ENCODE measurements around the gene MIF.
"Not testable (repeated sequence)": the region's sequence is repeated elsewhere in the genome, so short reads cannot be mapped to it uniquely, and the experiment has no call there.

The MIF gene

DNA sequence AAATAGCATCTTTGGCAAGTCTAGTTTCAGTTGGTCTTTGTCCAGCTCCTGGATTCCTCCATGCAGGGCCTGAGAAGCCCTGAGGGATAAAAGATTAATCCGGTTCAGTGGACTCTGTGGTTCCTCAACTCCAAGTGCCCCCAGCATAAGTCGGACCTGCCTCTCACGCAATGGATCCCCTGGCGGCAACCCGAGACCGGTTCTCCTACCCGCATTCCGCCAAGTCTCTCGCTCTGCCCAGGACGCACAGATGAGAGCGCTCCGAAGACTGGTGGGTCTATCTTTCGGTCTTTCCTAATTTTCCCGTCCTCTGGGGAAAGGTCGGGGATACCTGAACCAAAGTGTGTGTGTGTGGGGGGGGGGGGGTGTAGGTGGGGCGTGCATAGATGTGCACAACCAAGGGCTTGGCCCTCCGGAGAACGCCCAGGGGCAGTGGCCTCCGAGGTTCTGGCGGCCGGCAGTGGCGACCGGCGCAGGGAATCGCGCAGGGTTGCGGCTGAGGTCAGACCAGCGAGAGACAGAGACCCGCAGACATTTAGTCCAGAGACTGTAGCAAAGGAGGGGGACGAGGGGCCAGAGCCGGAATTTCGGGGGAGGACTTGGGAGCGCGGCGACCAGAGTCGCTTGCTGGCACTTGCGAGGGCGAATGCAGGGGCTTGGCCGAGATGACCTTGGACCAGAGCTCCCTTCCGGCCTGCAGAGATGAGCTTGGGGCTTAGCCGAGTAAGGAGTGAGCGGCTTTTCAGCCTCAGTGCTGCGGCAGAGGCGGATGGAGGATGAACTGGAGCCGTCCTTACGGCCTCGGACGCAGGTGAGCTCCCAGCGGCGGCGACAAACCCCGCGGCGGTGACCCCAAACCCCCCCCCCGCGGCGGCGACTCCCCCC lies 37.2 kb upstream of the MIF start:
- Histone ChIP-seq H3K27me3 (ENCODE audit: insufficient read depth, poor library complexity, severe bottlenecking) (no peaks in the 10 kb centered on the region), H3K4me1 (ENCODE audit: insufficient read depth, poor library complexity, severe bottlenecking) (peaks cover 4% of the 10 kb centered on the region), H3K4me3 (ENCODE audit: severe bottlenecking) (peak overlapping the region; percentile 39), H3K9me3 (ENCODE audit: severe bottlenecking) (no peaks in the 10 kb centered on the region), H3K27ac (ENCODE audit: poor library complexity, severe bottlenecking) (peak overlapping the region; percentile 64), H3K36me3 (ENCODE audit: low read depth) (no peaks in the 10 kb centered on the region)
- TF ChIP-seq, protein P1, sequence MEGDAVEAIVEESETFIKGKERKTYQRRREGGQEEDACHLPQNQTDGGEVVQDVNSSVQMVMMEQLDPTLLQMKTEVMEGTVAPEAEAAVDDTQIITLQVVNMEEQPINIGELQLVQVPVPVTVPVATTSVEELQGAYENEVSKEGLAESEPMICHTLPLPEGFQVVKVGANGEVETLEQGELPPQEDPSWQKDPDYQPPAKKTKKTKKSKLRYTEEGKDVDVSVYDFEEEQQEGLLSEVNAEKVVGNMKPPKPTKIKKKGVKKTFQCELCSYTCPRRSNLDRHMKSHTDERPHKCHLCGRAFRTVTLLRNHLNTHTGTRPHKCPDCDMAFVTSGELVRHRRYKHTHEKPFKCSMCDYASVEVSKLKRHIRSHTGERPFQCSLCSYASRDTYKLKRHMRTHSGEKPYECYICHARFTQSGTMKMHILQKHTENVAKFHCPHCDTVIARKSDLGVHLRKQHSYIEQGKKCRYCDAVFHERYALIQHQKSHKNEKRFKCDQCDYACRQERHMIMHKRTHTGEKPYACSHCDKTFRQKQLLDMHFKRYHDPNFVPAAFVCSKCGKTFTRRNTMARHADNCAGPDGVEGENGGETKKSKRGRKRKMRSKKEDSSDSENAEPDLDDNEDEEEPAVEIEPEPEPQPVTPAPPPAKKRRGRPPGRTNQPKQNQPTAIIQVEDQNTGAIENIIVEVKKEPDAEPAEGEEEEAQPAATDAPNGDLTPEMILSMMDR (IDR thresholded peaks at IDR 0.05; ENCODE audit: poor library complexity, severe bottlenecking) = no peak
- DNase-seq (ENCODE audit: low spot score) = no peak
- peak; percentile 60 for ATAC-seq (ENCODE audit: low read depth)

DNA sequence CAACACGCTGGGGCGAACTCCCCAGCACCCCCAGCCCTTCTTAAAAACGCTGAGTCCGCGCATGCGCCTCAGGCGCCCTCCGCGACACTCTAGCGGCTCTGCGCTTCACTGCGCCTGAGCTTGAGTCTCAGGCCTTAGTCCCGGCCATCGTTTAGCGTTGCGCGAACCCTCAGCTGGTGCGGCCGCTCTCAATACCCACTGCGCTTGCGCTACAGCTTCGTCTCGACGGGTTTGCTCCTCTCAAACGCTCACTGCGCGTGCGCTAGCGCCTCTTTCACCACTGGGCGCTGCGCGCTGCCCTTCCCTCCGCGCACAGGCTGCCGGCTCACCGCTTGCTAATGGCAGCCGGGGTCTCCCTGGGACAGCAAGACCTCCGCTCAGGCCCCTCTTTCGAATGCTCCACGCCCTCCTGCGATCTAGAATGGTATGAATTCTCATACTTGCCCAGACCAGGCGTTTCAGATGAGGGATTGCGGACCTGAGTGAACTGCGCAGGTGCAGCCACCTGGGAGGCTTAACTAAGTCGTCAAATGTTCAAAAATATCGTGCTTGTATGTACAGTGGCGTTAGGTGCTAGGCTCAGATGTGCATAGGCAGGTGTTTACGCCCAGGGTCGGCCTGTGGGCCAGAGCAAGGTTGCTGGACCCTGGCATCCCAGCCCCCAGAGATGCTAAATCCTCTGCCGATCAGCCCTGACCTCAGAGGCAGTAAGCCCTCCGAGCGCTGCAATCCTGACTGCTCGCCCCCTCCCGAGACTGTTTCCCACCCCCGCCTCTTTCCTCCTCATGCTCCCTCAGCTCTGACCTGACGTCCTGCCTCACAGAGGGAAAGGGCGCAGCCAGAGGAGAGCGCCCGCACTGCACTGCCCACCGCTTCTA lies 36.3 kb upstream of the MIF start, which contains the start of gene SLC2A11:
Gene SLC2A11, plus strand, starts transcription at position 270 of the 878 bp plus-strand sequence. Its CDS starts 125 bp downstream, at position 395.
- no peaks in the 10 kb centered on the region for H3K9me3 ChIP-seq (ENCODE audit: severe bottlenecking)
- H3K4me1 ChIP-seq (ENCODE audit: insufficient read depth, poor library complexity, severe bottlenecking) = peaks cover 4% of the 10 kb centered on the region
- H3K36me3 ChIP-seq (ENCODE audit: low read depth) = no peaks in the 10 kb centered on the region
- ATAC-seq (ENCODE audit: low read depth) (peak; percentile 91), DNase-seq (ENCODE audit: low spot score) (peak; percentile 96)
- TF ChIP-seq, protein P1 (IDR thresholded peaks at IDR 0.05; ENCODE audit: poor library complexity, severe bottlenecking) = no peak
- no peaks in the 10 kb centered on the region for H3K27me3 ChIP-seq (ENCODE audit: insufficient read depth, poor library complexity, severe bottlenecking)
- H3K27ac ChIP-seq (ENCODE audit: poor library complexity, severe bottlenecking) = peak within 1 kb of the TSS; percentile 64
- peak within 1 kb of the TSS; percentile 39 for H3K4me3 ChIP-seq (ENCODE audit: severe bottlenecking)

DNA sequence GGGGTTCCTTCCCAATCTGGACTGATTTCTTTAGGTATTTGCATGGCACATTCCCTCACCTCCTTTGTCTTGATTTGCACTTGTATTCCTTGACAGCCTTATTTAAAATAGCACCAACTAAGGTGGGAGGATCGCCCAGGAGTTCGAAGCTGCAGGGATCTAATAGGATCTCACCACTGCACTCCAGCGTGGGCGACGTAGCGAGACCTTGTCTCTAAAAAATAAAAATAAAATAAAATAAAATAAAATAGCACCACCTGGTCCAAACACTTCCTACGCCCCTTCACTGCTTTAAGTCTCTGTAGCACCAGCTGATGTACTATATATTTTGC lies 35.7 kb upstream of the MIF start:
- Histone ChIP-seq H3K9me3 (ENCODE audit: severe bottlenecking) (no peaks in the 10 kb centered on the region), H3K27ac (ENCODE audit: poor library complexity, severe bottlenecking) (no peak overlapping the region), H3K4me1 (ENCODE audit: insufficient read depth, poor library complexity, severe bottlenecking) (peaks cover 4% of the 10 kb centered on the region), H3K36me3 (ENCODE audit: low read depth) (no peaks in the 10 kb centered on the region), H3K4me3 (ENCODE audit: severe bottlenecking) (peak overlapping the region; percentile 39), H3K27me3 (ENCODE audit: insufficient read depth, poor library complexity, severe bottlenecking) (no peaks in the 10 kb centered on the region)
- ATAC-seq (ENCODE audit: low read depth) = no peak
- no peak for DNase-seq (ENCODE audit: low spot score)
- TF ChIP-seq, protein P1 (IDR thresholded peaks at IDR 0.05; ENCODE audit: poor library complexity, severe bottlenecking) = peak; percentile 14

DNA sequence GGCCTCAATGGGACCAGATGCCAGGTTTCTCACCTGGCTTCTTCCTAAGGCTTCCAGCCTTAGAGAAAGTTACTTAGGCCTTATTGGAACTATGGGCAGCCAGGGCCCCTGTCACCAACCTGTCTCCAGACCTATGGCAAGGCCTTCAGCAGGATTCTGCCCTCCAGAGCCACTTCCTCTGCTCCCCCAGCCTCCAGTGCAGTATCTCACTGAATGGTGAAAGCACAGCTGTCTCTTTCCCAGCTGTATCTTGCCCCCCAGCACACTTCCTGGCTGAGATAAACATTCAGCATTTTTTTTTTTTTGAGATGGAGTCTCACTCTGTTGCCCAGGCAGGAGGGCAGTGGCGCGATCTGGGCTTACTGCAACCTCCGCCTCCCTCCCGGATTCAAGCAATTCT lies 35.0 kb upstream of the MIF start:
- DNase-seq (ENCODE audit: low spot score) = no peak
- TF ChIP-seq, protein P1 (IDR thresholded peaks at IDR 0.05; ENCODE audit: poor library complexity, severe bottlenecking) = no peak
- ATAC-seq (ENCODE audit: low read depth) = no peak
- H3K4me1 ChIP-seq (ENCODE audit: insufficient read depth, poor library complexity, severe bottlenecking) = peaks cover 4% of the 10 kb centered on the region
- H3K4me3 ChIP-seq (ENCODE audit: severe bottlenecking) = no peak overlapping the region
- no peaks in the 10 kb centered on the region for H3K36me3 ChIP-seq (ENCODE audit: low read depth)
- H3K27ac ChIP-seq (ENCODE audit: poor library complexity, severe bottlenecking) = no peak overlapping the region
- H3K9me3 ChIP-seq (ENCODE audit: severe bottlenecking) = no peaks in the 10 kb centered on the region
- H3K27me3 ChIP-seq (ENCODE audit: insufficient read depth, poor library complexity, severe bottlenecking) = no peaks in the 10 kb centered on the region

DNA sequence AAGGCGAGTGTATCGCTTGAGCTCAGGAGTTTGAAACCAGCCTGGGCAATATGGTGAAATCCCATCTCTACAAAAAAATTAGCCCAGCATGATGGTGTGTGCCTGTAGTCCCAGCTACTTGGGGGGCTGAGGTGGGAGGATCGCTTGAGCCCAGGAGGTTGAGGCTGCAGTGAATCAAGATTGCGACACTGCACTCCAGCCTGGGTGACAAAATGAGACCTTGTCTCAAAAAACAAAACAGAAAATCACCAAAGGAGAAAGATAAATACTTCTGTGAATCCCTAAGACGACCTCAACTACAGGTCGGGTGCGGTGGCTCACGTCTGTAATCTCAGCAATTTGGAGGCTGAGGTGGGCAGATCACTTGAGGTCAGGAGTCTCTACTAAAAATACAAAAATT lies 34.0 kb upstream of the MIF start:
- H3K4me1 ChIP-seq (ENCODE audit: insufficient read depth, poor library complexity, severe bottlenecking); H3K9me3 ChIP-seq (ENCODE audit: severe bottlenecking); H3K4me3 ChIP-seq (ENCODE audit: severe bottlenecking); DNase-seq (ENCODE audit: low spot score); H3K27me3 ChIP-seq (ENCODE audit: insufficient read depth, poor library complexity, severe bottlenecking); H3K27ac ChIP-seq (ENCODE audit: poor library complexity, severe bottlenecking); ATAC-seq (ENCODE audit: low read depth); H3K36me3 ChIP-seq (ENCODE audit: low read depth): not testable (repeated sequence)
